B cell (primary cell): ENCODE measurements around the gene PRSS21.

Experiments
- CTCF ChIP-seq: fragments of 200-600 bp; IDR thresholded peaks from one replicate; pipeline ENCODE4 v1.8.0; 2022; ENCODE audit warnings: antibody characterized with exemption, mild to moderate bottlenecking
- EZH2 ChIP-seq: IDR thresholded peaks from 2 replicates; pipeline ENCODE4 v1.6.1; 2012; ENCODE audit warnings: borderline replicate concordance, low read depth, mild to moderate bottlenecking, moderate library complexity, low read length; ENCODE audit not compliant: insufficient read depth, poor library complexity, severe bottlenecking

GRCh38 chr16:2831203-2831602 lies 14.2 kb downstream of the PRSS21 start:
- no peak for TF ChIP-seq EZH2
- TF ChIP-seq CTCF, result no peak
